BLaER1 (cell line): ENCODE results near the gene GRAMD1B.
A peak's percentile ranks its signal among the peaks of the same experiment; 100 is the strongest.
"Not testable (repeated sequence)": the region's sequence is repeated elsewhere in the genome, so short reads cannot be mapped to it uniquely, and the experiment has no call there.

ENCODE experiments used
- H3K27ac ChIP-seq: shearing (Covaris generic); formaldehyde crosslinking; 2 replicates; pipeline ENCODE4 v1.8.1; 2022
- H3K27me3 ChIP-seq: shearing (Covaris generic); formaldehyde crosslinking; 2 replicates; pipeline ENCODE4 v1.8.1; 2022
- H3K36me3 ChIP-seq: shearing (Covaris generic); formaldehyde crosslinking; 2 replicates; pipeline ENCODE4 v1.8.1; 2022
- H3K4me1 ChIP-seq: shearing (Covaris generic); formaldehyde crosslinking; 2 replicates; pipeline ENCODE4 v1.8.1; 2022
- H3K4me2 ChIP-seq: shearing (Covaris generic); formaldehyde crosslinking; 2 replicates; pipeline ENCODE4 v1.8.1; 2022
- H3K4me3 ChIP-seq: shearing (Covaris generic); formaldehyde crosslinking; 2 replicates; pipeline ENCODE4 v1.8.1; 2022
- H3K9ac ChIP-seq: shearing (Covaris generic); formaldehyde crosslinking; 2 replicates; pipeline ENCODE4 v1.8.1; 2022
- H3K9me3 ChIP-seq: shearing (Covaris generic); formaldehyde crosslinking; 2 replicates; pipeline ENCODE4 v1.8.1; 2022
- H4K20me1 ChIP-seq: shearing (Covaris generic); formaldehyde crosslinking; 2 replicates; pipeline ENCODE4 v1.8.1; 2022
- Cebpa-rat ChIP-seq: shearing (Covaris generic); IDR thresholded peaks from 2 replicates; pipeline ENCODE4 v1.8.1; 2022

GRAMD1B gene

GRCh38 chr11:123659311-123659710 lies 229.2 kb downstream of the GRAMD1B start:
- Histone ChIP-seq H4K20me1 (no peaks in the 10 kb centered on the region), H3K9ac (no peak overlapping the region), H3K36me3 (no peaks in the 10 kb centered on the region), H3K4me1 (peaks cover 30% of the 10 kb centered on the region), H3K27ac (no peak overlapping the region), H3K4me3 (no peak overlapping the region; the same call in 1 of the 2 replicates), H3K4me2 (peak overlapping the region; percentile 54), H3K27me3 (peaks cover 5% of the 10 kb centered on the region; the same call in 1 of the 2 replicates), H3K9me3 (peaks cover 48% of the 10 kb centered on the region)
- TF ChIP-seq Cebpa-rat = no peak

GRCh38 chr11:123659965-123660364 lies 229.9 kb downstream of the GRAMD1B start:
- Histone ChIP-seq H3K9me3 (peaks cover 47% of the 10 kb centered on the region), H3K4me2 (peak overlapping the region; percentile 54)

DNA sequence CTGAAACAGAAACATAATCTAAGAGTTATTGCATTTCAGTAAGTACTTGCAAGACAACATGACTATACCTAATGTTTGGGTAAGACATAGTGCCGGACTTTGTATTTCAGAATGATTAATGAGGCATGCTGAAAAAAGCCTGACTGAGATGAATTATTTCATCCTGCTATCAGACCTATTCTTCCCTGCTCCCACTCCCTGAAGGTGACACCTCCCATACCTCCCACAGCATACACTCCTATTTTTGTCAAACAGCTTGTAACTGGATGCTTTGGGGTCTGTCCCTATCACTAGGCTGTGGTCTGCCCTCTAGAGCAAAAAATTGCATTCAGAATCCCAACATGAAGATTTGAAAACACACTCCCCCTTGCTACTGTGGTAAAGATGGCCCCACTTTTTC lies 235.2 kb downstream of the GRAMD1B start:
- Histone ChIP-seq H3K36me3 (no peaks in the 10 kb centered on the region), H3K27me3 (no peaks in the 10 kb centered on the region)
- TF ChIP-seq Cebpa-rat = no peak

More at GRCh38 chr11:123659965-123660364, 229.9 kb downstream of the GRAMD1B start:
- not testable (repeated sequence) for H3K4me3 ChIP-seq, H3K9ac ChIP-seq, H3K27me3 ChIP-seq, H4K20me1 ChIP-seq, H3K36me3 ChIP-seq, H3K27ac ChIP-seq
- H3K4me1 ChIP-seq = peaks cover 25% of the 10 kb centered on the region

GRCh38 chr11:123670081-123670480 lies 240.0 kb downstream of the GRAMD1B start:
- Histone ChIP-seq H3K4me1 (no peaks in the 10 kb centered on the region), H3K4me3 (no peak overlapping the region), H4K20me1 (no peaks in the 10 kb centered on the region), H3K4me2 (no peak overlapping the region), H3K9me3 (no peaks in the 10 kb centered on the region), H3K36me3 (no peaks in the 10 kb centered on the region), H3K27ac (no peak overlapping the region), H3K27me3 (no peaks in the 10 kb centered on the region), H3K9ac (no peak overlapping the region)
- no peak for TF ChIP-seq Cebpa-rat

More for the DNA sequence above, 235.2 kb downstream of the GRAMD1B start:
- Histone ChIP-seq H3K27ac (no peak overlapping the region), H3K9ac (no peak overlapping the region), H3K4me3 (no peak overlapping the region), H3K4me1 (peaks cover 5% of the 10 kb centered on the region), H4K20me1 (no peaks in the 10 kb centered on the region), H3K4me2 (no peak overlapping the region), H3K9me3 (peaks cover 37% of the 10 kb centered on the region)

DNA sequence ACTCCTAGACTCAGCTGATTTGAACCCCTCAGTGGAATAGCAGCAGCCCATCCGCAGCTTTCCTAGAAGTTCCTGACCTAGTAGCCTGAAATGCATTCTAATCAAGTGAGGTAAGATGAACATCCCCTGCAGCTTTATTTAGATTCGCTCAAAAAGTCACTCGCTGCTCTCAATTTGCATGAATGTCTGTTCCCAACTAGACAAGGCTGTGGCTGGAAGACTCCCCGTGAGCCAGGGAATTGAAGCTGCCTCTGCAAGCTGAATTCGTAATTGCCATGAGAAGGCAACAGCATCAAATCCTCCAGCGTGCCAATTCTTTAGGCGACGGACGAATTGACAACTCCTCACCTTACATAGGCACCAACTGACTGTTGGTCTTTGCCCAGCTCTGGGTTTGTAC lies 241.5 kb downstream of the GRAMD1B start:
- H3K9ac ChIP-seq = no peak overlapping the region
- H3K27me3 ChIP-seq = no peaks in the 10 kb centered on the region
- no peak overlapping the region for H3K4me3 ChIP-seq
- H3K36me3 ChIP-seq = no peaks in the 10 kb centered on the region
- H3K4me2 ChIP-seq = no peak overlapping the region
- no peak overlapping the region for H3K27ac ChIP-seq
- H4K20me1 ChIP-seq = no peaks in the 10 kb centered on the region
- H3K9me3 ChIP-seq = no peaks in the 10 kb centered on the region
- TF ChIP-seq Cebpa-rat = no peak
- no peaks in the 10 kb centered on the region for H3K4me1 ChIP-seq

DNA sequence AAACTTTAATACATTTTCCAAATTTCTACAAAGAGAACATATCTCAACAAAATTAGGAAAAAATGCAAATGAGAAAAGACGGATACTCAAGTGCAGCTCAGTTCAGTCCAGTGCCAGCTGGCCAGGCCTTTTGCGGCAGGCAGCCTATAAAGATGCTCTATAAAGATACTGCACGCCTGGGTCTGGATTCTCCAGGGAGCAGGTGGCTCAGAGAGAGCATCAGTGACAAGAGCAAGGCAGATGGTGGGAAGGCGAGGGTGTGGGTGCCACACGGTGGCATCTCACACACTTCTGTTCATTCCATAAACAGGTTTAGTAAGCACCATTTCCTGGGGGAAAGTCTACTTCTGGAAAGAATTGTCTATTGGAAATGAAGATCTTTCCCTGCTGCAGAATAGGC lies 242.5 kb downstream of the GRAMD1B start:
- Histone ChIP-seq H3K27me3 (no peaks in the 10 kb centered on the region), H3K9ac (no peak overlapping the region), H3K9me3 (no peaks in the 10 kb centered on the region), H3K4me1 (no peaks in the 10 kb centered on the region), H3K4me2 (no peak overlapping the region), H3K36me3 (no peaks in the 10 kb centered on the region), H3K4me3 (no peak overlapping the region), H3K27ac (no peak overlapping the region), H4K20me1 (no peaks in the 10 kb centered on the region)
- TF ChIP-seq Cebpa-rat = no peak

DNA sequence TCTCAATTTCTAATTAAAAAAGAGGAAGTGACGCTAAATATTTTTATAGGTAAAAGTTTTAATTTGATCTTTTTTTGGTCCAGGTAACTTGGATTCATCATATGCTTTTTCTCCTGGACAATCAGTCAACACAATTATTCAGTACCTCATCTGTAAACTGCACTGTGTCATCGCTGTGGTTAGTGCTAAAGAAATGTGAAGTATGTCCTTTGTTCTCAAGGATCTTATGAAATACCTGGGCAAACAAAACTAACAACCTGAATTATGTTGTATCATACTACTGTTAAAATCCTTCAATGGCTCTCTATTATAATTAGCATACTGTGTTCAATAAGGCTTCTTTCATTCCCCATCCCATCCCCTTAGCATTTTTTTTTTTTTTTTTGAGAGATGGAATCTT lies 244.2 kb downstream of the GRAMD1B start:
- Histone ChIP-seq H3K9ac (no peak overlapping the region), H3K27me3 (no peaks in the 10 kb centered on the region), H3K36me3 (no peaks in the 10 kb centered on the region), H3K9me3 (peaks cover 4% of the 10 kb centered on the region; the same call in 1 of the 2 replicates), H3K4me3 (no peak overlapping the region), H3K4me2 (no peak overlapping the region), H3K27ac (no peak overlapping the region), H4K20me1 (no peaks in the 10 kb centered on the region), H3K4me1 (no peaks in the 10 kb centered on the region)
- no peak for TF ChIP-seq Cebpa-rat
